ENCODE results near the gene PIANP.
"Not testable (repeated sequence)": the region's sequence is repeated elsewhere in the genome, so short reads cannot be mapped to it uniquely, and the experiment has no call there.

Gene PIANP, protein sequence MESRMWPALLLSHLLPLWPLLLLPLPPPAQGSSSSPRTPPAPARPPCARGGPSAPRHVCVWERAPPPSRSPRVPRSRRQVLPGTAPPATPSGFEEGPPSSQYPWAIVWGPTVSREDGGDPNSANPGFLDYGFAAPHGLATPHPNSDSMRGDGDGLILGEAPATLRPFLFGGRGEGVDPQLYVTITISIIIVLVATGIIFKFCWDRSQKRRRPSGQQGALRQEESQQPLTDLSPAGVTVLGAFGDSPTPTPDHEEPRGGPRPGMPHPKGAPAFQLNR

DNA sequence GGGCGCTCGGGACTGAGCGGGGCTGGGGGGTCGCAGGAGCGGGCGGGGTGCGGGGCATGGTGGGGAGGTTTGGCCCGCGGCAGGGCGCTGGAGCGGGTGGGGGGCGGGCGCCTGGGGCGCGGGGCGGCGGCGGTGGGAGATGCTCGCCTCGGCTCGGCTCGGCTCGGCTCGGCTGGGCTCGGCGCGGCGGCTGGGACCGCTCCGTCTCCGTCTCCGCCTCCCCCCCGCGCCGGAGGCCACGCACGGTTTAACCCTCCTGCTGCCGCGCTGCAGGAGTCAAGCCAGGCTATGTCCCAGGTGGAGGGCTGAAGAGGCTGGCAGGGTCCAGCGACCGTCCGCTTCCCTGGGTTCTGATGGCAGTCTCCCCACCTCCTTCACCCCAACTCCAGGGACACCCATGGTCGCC is at the start of gene PIANP:
Gene PIANP (minus strand): TSS at position 170 of the 406 bp plus-strand sequence. CDS start 2,754 bp downstream, outside the sequence.
- CTCF ChIA-PET: no interaction called here
- H3K4me3 Mint-ChIP-seq: peak within 1 kb of the TSS; percentile 52

DNA sequence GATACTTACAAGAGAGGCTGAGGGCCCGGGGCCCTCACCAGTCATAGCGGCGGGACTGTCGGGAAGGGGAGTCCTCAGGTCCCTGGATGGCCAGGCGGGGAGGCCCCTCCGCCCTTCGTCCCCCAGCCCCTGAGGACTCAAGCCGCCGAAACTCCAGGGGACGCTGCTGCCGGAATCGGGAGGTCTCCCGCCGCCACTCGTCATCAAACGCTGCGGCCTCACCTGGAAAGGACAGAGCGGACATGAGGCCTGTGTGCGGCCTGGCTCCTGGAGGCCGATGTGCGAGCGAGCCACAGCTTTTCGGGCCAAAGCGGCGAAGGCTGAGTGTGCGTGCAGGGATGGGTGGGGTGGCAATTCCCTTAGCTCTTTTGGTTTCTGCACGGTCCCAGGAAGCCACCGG is 48.1 kb upstream of the PIANP start:
- no peaks in the 10 kb centered on the region for H3K9me3 Mint-ChIP-seq
- H3K27me3 Mint-ChIP-seq: peaks cover 7% of the 10 kb centered on the region
- no peak overlapping the region for H3K27ac Mint-ChIP-seq

More for the DNA sequence above, at the start of gene PIANP:
- no peaks in the 10 kb centered on the region for H3K9me3 Mint-ChIP-seq
- peaks cover 20% of the 10 kb centered on the region for H3K4me1 Mint-ChIP-seq
- no peaks in the 10 kb centered on the region for H3K36me3 Mint-ChIP-seq
- H3K27me3 Mint-ChIP-seq: peaks cover 91% of the 10 kb centered on the region
- H3K27ac Mint-ChIP-seq: no peak within 1 kb of the TSS
- peak; percentile 76 for DNase-seq

DNA sequence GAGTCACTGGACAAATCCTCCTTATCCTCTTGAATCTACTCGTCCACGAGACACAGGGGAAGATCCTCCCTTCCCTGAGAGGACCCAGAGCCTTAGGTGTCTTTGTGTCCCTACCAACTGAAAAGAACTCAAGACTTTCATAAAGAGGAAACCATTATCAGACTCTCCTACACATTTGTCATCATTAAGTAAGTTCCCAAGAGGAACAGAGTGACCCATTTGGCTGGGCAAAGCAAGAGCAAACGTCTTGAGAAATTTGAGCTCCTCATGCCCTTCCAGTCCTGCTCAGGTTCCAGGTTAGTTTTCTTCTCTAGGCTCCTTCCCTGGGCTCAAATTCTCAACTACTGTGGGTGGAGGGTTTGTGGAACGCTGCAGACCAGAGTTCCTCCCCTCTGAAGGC is 46.6 kb upstream of the PIANP start:
- peaks cover 4% of the 10 kb centered on the region for H3K9me3 Mint-ChIP-seq
- DNase-seq: no peak
- no peak overlapping the region for H3K4me3 Mint-ChIP-seq
- CTCF ChIA-PET: interaction anchor here (1.2 kb wide), 1 partner anchor 19 kb away, joined by 3 read pairs; the partner anchor contains the start of gene PTMS
- H3K4me1 Mint-ChIP-seq: peaks cover 51% of the 10 kb centered on the region
- H3K27ac Mint-ChIP-seq: peak overlapping the region; percentile 74
- no peaks in the 10 kb centered on the region for H3K27me3 Mint-ChIP-seq
- peaks cover 57% of the 10 kb centered on the region for H3K36me3 Mint-ChIP-seq

More for the DNA sequence above, 48.1 kb upstream of the PIANP start:
- H3K36me3 Mint-ChIP-seq: peaks cover 57% of the 10 kb centered on the region
- DNase-seq: no peak
- H3K4me1 Mint-ChIP-seq: peaks cover 57% of the 10 kb centered on the region
- CTCF ChIA-PET: no interaction called here
- no peak overlapping the region for H3K4me3 Mint-ChIP-seq

DNA sequence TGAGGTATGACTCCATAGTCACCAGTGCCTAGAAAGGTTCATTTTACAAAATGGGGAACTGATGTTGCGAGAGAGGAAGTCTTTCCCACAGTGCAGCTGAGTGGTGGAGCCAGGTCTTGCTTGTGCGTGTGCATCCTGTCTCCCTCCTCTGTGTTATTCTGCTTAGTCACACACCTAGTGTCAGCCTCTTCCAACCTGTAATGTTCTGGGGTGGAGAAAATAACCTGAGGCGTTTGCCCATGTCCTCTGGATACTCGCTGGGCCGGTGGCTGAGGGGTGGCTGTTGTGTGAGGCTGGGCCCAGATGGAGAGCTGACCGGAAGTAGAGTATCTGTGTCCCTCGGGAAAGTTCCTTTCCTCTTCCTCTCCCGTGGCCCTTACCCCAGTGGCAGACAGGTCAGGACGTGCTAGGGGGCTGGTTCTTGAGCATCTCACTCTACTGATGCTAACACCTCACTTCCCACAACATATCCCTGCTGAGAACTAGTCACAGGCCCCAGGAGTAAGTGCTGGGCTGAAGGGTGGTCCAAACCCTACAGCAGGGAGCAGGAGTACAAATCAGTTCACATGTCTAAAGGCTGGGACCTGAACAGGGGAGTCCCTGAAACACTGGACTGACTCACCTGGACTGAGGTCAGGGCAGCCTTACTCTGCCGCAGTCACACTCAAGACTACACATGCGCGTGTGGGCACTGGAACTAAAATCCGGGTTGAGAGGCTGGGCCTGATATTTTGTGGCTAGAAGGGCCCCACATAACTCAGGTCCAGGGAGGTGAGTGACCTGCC is 45.3 kb upstream of the PIANP start:
- DNase-seq: peak; percentile 65
- H3K27me3 Mint-ChIP-seq: no peaks in the 10 kb centered on the region
- peaks cover 4% of the 10 kb centered on the region for H3K9me3 Mint-ChIP-seq
- no peak overlapping the region for H3K4me3 Mint-ChIP-seq
- CTCF ChIA-PET: interaction anchor here (2.4 kb wide), 1 partner anchor 8 kb away, joined by 8 read pairs; the partner anchor contains the start of gene MLF2
- H3K4me1 Mint-ChIP-seq: peaks cover 38% of the 10 kb centered on the region
- peak overlapping the region; percentile 88 for H3K27ac Mint-ChIP-seq
- peaks cover 47% of the 10 kb centered on the region for H3K36me3 Mint-ChIP-seq

DNA sequence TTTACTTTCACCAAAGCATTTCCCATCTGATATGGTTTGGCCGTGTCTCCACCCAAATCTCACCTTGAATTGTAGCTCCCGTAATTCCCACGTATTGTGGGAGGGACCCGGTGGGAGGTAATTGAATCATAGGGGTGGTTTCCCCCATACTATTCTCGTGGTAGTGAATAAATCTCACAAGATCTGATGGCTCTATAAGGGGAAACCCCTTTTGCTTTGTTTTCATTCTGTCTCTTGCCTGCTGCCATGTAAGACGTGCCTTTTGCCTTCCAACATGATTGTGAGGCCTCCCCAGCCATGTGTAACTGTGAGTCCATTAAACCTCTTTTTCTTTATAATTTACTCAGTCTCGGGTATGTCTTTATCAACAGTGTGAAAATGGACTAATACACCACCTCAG is 42.7 kb upstream of the PIANP start:
- peaks cover 34% of the 10 kb centered on the region for H3K4me1 Mint-ChIP-seq
- not testable (repeated sequence) for DNase-seq, H3K9me3 Mint-ChIP-seq, H3K4me3 Mint-ChIP-seq, H3K27me3 Mint-ChIP-seq, H3K27ac Mint-ChIP-seq
- CTCF ChIA-PET: interaction anchor here (1.4 kb wide), 1 partner anchor 9 kb away, joined by 4 read pairs; the partner anchor contains the start of gene MLF2
- H3K36me3 Mint-ChIP-seq: peaks cover 27% of the 10 kb centered on the region

DNA sequence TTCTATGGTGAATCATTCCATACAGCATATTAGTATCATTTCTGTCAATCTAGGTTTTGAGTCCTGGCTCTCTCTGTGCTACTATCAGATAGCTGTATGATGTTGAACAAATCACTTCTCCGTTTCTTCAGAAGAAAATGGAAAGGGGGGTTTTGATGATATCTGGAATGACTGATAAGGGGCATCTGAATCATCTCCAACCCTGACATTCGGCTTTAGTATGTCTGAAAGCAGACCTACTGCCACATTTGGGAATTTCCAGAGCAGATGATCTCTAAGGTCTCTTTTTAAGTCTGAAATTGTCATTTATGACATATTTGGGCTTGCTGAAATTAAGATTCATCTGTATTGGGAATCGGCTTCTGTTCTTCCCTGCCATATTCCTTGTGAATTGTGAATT is 42.2 kb upstream of the PIANP start:
- Mint-ChIP-seq H3K4me1 (peaks cover 34% of the 10 kb centered on the region), H3K36me3 (peaks cover 23% of the 10 kb centered on the region), H3K27ac (no peak overlapping the region), H3K27me3 (no peaks in the 10 kb centered on the region), H3K4me3 (no peak overlapping the region), H3K9me3 (peaks cover 4% of the 10 kb centered on the region)
- CTCF ChIA-PET: interaction anchor here (1.4 kb wide), 1 partner anchor 10 kb away, joined by 4 read pairs; the partner anchor contains the start of gene MLF2
- DNase-seq: no peak

DNA sequence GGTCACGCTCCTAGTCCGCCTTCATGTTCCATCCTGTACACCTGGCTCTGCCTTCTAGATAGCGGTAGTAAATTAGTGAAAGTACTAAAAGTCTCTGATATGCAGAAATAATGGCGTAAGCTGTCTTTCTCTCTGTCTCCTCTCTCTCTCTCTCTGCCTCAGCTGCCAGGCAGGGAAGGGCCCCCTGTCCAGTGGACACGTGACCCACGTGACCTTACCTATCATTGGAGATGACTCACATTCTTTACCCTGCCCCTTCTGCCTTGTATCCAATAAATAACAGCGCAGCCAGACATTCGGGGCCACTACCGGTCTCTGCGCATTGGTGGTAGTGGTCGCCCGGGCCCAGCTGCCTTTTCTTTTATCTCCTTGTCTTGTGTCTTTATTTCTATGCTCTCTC is 41.5 kb upstream of the PIANP start:
- H3K4me1 Mint-ChIP-seq: peaks cover 31% of the 10 kb centered on the region
- H3K9me3 Mint-ChIP-seq, H3K4me3 Mint-ChIP-seq, H3K27ac Mint-ChIP-seq, DNase-seq, H3K27me3 Mint-ChIP-seq: not testable (repeated sequence)
- H3K36me3 Mint-ChIP-seq: peaks cover 15% of the 10 kb centered on the region
- CTCF ChIA-PET: interaction anchor here (1.4 kb wide), 1 partner anchor 11 kb away, joined by 4 read pairs; the partner anchor contains the start of gene MLF2

DNA sequence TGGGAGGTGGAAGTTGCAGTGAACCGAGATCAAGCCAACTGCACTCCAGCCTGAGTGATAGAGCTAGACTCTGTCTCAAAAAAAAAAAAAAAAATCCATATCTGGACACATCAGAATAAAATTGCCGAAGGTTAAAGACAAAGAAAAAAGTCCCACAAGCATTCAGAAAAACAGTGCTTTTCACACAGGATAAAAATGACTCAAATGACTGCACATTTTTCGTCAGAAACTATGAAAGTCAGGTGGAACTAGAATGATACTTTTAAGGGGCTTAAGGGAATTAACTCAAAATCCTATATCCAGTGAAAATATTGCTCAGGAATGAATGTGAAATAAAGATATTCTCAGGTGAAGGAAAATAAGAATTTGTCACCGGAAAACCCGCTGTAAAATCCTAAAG is 36.1 kb upstream of the PIANP start:
- CTCF ChIA-PET: interaction anchor here (1.1 to 1.2 kb wide), 2 partner anchors 13 to 87 kb away, joined by 3 to 4 read pairs; no protein-coding TSS in a partner anchor
- H3K4me3 Mint-ChIP-seq: no peak overlapping the region
- no peaks in the 10 kb centered on the region for H3K27me3 Mint-ChIP-seq
- no peaks in the 10 kb centered on the region for H3K9me3 Mint-ChIP-seq
- DNase-seq: no peak
- peaks cover 11% of the 10 kb centered on the region for H3K36me3 Mint-ChIP-seq
- peaks cover 13% of the 10 kb centered on the region for H3K4me1 Mint-ChIP-seq
- H3K27ac Mint-ChIP-seq: no peak overlapping the region

DNA sequence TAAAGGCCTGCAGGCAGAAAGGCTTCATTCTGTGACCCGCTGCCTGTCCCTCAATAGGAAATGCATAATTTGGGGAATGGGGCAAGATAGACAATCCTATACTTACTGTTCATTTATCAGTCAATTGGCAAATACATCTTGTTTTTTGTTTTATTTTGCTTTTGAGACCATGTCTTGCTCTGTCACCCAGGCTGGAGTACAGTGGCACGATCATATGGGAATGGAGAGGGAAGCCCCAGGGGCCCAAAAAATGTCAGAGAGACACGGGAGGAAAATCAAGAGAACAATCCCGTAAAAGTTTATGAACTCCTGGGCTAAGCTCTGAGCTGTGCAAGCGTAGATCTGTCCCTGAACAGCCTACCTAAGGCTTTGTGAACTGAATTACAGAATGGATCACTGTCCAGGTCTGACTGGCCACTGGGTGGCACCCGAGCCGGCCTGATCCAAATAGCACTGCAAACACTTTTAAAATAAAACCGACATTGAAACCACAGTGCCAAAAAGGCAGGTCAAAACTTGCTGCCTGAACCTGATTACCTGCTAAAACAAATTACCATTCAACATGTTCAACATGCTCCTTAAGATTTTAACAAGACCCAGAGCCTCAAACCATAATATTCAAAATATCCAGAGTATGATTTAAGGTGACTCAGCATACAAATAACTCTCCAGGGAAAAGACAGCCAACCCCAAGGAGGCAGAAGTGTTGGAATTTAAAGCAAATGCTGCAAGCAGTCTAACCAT is 35.0 kb upstream of the PIANP start:
- Mint-ChIP-seq H3K4me3 (no peak overlapping the region), H3K27me3 (no peaks in the 10 kb centered on the region), H3K9me3 (no peaks in the 10 kb centered on the region), H3K36me3 (peaks cover 17% of the 10 kb centered on the region), H3K27ac (no peak overlapping the region), H3K4me1 (peaks cover 13% of the 10 kb centered on the region)
- peak; percentile 66 for DNase-seq
- CTCF ChIA-PET: interaction anchor here (1.1 to 2.8 kb wide), 3 partner anchors 14 to 88 kb away, joined by 3 to 8 read pairs (median 4); no protein-coding TSS in a partner anchor

DNA sequence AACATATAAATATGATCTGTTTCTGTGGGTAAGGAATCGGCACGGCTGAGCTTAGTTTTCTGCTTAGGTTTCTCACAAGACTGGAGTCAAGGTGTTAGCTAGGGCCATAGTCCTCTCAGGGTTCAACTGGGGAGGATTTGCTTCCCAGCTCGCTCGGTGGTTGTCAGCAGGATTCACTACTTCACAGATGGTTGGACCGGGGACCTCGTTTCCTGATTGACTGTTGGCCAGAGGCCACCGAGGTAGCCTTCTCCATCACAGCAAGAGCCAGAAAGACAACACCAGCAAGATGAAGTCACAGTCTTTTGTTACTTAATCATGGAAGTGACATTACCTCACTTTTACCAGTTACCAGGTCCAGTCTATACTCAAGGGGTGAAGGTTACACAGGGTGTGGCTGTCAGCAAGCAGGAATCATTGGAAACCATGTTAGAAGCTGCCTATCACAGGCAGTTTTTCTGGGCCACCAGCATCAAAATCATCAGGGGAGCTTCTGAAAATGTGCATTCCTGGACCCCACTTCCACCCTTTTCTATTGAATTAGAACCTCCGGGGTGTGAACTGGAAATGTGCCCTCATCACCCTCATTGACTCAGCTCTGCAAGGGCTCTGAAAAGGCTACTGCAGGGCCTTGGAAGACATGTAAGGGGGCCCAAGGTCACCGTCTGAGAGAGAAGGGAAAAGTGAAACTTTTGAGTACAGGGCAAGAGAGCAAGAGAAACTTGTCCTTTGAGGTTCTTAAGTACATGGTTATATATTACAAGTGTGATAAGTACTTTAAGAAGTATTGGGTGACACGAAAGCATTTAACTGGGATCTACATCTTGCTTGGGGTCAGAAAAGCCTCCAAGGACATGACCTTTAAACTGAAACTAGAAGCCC is 34.1 kb upstream of the PIANP start:
- H3K4me1 Mint-ChIP-seq: peaks cover 13% of the 10 kb centered on the region
- H3K27ac Mint-ChIP-seq: no peak overlapping the region
- H3K9me3 Mint-ChIP-seq: no peaks in the 10 kb centered on the region
- H3K4me3 Mint-ChIP-seq: no peak overlapping the region
- CTCF ChIA-PET: interaction anchor here (1.1 to 2.8 kb wide), 3 partner anchors 19 to 101 kb away, joined by 3 to 8 read pairs (median 6); partner anchors contain the start of gene MLF2
- H3K27me3 Mint-ChIP-seq: no peaks in the 10 kb centered on the region
- peaks cover 23% of the 10 kb centered on the region for H3K36me3 Mint-ChIP-seq
- DNase-seq: no peak

DNA sequence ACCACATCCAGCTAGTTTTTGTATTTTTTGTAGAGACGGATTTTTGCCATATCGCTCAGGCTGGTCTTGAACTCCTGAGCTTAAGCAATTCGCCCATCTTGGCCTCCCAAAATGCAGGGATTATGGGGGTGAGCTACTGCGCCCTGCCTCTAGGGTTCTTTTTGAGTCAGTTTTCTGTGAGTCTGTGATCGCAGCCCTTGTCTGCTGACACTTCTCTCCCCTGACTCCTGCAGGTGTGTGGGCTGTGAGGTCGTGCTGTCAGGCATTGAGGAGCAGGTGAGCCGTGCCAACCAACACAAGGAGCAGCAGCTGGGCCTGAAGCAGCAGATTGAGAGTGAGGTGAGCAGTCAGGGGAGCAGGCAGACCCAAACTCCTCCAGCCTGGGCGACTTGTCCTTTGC is 29.6 kb upstream of the PIANP start:
- no peak overlapping the region for H3K4me3 Mint-ChIP-seq
- H3K27ac Mint-ChIP-seq: no peak overlapping the region
- H3K9me3 Mint-ChIP-seq: no peaks in the 10 kb centered on the region
- H3K27me3 Mint-ChIP-seq: no peaks in the 10 kb centered on the region
- H3K4me1 Mint-ChIP-seq: peaks cover 15% of the 10 kb centered on the region
- H3K36me3 Mint-ChIP-seq: peaks cover 35% of the 10 kb centered on the region
- CTCF ChIA-PET: interaction anchor here (0.9 to 1.0 kb wide), 2 partner anchors 38 to 95 kb away, joined by 3 read pairs; no protein-coding TSS in a partner anchor
- DNase-seq: no peak

DNA sequence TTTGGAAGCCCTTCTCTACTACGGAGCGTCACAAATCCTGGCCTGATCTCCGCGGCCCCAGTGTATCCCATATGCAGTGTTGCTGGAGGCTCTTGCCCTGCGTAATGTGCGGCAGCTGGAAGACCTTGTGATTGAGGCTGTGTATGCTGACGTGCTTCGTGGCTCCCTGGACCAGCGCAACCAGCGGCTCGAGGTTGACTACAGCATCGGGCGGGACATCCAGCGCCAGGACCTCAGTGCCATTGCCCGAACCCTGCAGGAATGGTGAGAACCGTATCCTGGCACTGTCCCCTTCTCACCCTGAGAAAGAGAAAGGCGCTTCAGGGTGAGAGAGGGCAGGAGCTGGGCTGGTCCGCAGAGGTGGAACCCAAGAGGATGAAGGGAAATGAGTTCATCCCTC is 28.6 kb upstream of the PIANP start:
- Mint-ChIP-seq H3K36me3 (peaks cover 30% of the 10 kb centered on the region), H3K27me3 (no peaks in the 10 kb centered on the region), H3K4me1 (peaks cover 19% of the 10 kb centered on the region), H3K27ac (no peak overlapping the region), H3K9me3 (no peaks in the 10 kb centered on the region), H3K4me3 (no peak overlapping the region)
- CTCF ChIA-PET: interaction anchor here (1.0 kb wide), 1 partner anchor 37 kb away, joined by 3 read pairs; no protein-coding TSS in a partner anchor
- DNase-seq: no peak

DNA sequence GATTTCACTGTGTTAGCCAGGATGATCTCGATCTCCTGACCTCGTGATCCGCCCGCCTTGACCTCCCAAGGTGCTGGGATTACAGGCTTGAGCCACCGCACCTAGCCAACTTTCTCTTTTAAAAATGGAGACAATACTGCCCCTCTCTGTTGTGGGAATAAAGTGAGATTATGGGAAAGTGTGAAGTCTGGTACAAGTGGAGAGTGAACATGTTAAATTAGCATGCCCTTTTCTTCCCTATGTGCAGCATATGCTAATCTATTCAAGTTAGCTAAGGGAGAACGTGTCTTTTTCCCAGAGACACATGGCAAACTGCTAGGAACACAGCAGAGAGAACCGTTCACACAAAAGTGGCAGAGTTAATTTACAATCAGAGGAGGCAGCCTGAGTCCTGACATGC is 24.7 kb upstream of the PIANP start:
- Mint-ChIP-seq H3K36me3 (peaks cover 23% of the 10 kb centered on the region), H3K27ac (peak overlapping the region; percentile 91)

More for the DNA sequence above, 24.7 kb upstream of the PIANP start:
- Mint-ChIP-seq H3K27me3 (peaks cover 4% of the 10 kb centered on the region), H3K9me3 (no peaks in the 10 kb centered on the region), H3K4me1 (peaks cover 31% of the 10 kb centered on the region), H3K4me3 (peak overlapping the region; percentile 88)
- CTCF ChIA-PET: interaction anchor here (0.9 to 1.7 kb wide), 4 partner anchors 29 to 110 kb away, joined by 3 to 4 read pairs (median 3); partner anchors contain the start of gene ZNF384
- DNase-seq: no peak

Data from activated naive CD4-positive, alpha-beta T cell treated with anti-CD3 and anti-CD28 coated beads, Interleukin-2, amount 10 ng/mL, durations not matched to agents 7 days and 5 days (primary cell).